GM12874 (cell line): Measurements from ENCODE around the gene C10orf67.

Experiments
- TF ChIP-seq, protein P1 (sequence below): IDR thresholded peaks from 2 replicates; pipeline ENCODE4 v1.5.1; 2011; ENCODE audit warnings: low read depth, mild to moderate bottlenecking, control low read depth, low read length, moderate library complexity; ENCODE audit not compliant: insufficient read depth

C10orf67 gene

DNA sequence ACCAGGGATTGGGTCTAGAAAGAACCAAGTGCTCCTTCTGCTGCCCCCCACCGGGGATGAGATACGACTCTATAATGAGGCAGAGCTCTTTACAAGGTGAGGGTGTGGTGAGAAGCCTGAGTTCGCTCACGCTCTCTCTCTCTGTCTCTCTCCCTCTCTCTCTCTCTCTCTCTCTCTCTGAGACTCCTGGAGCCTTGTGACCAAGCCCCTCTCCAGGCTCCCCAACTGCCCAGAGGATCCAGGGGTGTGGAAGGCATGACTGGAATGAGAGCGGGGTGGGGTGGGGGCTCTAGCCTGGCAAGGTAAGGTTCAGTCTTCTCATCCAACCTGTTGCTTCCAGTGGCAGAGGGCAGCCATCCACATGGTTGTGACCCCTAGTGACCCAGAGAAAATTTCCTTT lies 155.6 kb downstream of the C10orf67 start:
- TF ChIP-seq, protein P1, sequence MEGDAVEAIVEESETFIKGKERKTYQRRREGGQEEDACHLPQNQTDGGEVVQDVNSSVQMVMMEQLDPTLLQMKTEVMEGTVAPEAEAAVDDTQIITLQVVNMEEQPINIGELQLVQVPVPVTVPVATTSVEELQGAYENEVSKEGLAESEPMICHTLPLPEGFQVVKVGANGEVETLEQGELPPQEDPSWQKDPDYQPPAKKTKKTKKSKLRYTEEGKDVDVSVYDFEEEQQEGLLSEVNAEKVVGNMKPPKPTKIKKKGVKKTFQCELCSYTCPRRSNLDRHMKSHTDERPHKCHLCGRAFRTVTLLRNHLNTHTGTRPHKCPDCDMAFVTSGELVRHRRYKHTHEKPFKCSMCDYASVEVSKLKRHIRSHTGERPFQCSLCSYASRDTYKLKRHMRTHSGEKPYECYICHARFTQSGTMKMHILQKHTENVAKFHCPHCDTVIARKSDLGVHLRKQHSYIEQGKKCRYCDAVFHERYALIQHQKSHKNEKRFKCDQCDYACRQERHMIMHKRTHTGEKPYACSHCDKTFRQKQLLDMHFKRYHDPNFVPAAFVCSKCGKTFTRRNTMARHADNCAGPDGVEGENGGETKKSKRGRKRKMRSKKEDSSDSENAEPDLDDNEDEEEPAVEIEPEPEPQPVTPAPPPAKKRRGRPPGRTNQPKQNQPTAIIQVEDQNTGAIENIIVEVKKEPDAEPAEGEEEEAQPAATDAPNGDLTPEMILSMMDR = no peak

DNA sequence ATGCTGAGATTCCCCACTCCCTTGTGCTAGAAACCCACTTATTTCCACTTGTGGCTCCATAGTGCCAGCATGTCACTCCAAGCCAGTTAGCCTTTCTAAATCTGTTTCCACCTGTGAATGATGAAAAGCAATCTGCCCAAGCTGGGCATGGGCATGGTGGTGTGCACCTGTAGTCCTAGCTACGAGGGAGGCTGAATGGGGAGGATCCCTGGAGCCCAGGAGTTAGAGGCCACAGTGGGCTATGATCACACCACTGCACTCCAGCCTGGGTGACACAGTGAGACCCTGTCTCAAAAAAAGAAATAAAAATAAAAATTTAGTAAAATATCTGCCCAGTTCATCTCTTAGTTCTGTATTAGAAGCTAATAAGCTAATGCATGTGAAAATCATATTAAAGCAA lies 157.4 kb downstream of the C10orf67 start:
- TF ChIP-seq, protein P1 = no peak

DNA sequence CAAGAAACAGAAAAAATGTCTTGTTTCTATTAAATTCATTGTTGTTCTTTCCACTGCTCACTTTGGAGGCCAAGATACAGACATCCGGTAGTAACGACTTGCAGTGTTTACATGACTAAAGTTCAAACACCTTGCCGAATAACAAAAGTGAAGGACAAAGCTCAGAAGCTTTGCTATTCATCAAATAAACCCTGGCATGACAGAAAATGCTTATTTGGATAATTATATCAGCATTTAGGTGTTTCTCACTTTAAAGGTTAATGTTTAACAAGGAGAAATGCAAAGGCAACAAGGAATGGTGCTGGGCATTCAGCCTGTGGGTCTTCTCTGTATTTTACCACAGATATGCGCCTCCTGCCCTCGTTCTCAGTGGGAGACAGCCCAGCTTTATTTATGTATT lies 157.9 kb downstream of the C10orf67 start:
- TF ChIP-seq, protein P1 = no peak

DNA sequence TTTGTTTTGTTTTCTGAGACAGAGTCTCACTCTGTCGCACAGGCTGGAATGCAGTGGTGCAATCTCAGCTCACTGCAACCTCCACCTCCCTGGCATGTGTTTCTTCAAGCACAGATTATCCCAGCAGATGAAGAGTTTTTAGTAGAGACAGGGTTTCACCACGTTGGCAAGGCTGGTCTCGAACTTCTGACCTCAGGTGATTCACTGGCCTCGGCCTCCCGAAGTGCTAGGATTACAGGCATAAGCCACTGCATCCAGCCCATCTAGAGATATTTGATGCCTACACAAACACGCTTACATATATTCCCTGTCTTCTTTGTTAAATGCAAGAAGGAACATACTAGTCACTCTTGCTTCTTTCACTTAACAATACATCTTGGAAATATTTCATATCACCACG lies 158.4 kb downstream of the C10orf67 start:
- TF ChIP-seq, protein P1 = no peak

DNA sequence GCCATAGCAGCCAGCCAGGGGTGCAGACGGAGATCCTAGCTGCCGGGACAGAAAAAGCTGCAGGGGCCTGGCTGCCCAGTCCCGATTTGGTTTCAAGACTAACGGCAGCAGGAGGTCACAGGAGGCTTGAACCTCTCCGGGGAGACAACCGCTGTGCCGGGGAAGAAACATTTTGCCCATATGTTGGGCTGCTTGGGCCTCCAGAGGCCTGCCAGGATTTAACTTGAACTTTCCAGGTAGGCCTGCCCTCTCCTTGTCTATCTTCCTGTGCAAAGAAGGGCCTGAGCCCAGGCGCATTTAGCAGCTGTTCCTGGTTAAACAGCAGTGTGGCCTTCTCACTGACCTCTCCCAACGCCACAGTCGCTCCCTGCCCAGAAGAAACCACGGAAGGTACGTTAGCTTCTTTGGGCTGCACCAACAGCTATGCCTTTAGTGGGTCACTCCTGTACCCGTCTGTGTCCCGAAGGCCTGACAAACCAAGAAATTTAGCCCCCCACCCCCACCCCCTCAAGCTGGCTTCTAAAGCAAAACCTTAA lies 169.6 kb downstream of the C10orf67 start:
- TF ChIP-seq, protein P1 = no peak

DNA sequence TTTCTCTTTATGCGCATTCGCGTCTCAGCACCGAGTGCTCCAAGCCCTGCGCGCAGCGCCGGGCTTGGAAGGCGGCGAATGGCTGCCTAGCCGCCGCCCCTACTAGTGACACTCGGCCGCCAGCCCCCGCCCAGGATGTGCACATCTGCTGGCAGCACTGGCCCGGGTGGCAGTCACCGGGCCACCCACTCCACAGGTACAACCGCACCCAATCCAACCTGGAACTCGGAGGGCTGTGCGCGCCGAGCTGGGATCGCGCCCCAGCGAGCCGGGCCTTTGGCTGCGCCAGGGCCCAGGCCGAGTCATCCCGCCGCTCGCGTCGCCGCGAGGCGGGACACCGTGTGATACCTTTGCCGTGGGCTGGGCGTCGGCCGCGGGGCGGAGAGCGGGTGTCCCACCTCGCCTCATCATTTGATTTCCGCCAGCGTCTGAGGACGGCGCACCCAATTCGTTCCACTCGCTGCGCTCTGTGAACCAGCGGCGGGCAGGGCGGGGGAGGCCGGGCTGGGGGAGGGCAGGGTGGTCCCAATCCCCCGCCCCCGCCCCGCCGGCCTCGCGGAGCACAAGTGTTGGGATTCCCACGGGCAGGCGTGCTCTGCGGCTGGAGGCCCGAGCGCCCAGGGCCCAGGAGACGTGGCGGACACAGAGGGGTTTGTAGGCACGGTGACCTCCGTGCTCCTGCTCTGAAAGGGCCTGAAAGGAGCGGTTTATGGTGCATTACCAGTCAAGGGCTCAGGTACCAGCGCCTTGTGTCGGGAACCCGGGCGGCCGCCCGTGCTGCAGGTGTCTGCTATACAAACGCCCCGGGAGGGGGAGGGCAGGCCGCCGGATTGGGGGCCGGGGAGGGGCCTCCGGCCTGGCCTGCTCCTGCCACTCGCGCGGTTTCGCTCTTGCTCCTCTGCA lies 170.3 kb downstream of the C10orf67 start:
- TF ChIP-seq, protein P1 = no peak

DNA sequence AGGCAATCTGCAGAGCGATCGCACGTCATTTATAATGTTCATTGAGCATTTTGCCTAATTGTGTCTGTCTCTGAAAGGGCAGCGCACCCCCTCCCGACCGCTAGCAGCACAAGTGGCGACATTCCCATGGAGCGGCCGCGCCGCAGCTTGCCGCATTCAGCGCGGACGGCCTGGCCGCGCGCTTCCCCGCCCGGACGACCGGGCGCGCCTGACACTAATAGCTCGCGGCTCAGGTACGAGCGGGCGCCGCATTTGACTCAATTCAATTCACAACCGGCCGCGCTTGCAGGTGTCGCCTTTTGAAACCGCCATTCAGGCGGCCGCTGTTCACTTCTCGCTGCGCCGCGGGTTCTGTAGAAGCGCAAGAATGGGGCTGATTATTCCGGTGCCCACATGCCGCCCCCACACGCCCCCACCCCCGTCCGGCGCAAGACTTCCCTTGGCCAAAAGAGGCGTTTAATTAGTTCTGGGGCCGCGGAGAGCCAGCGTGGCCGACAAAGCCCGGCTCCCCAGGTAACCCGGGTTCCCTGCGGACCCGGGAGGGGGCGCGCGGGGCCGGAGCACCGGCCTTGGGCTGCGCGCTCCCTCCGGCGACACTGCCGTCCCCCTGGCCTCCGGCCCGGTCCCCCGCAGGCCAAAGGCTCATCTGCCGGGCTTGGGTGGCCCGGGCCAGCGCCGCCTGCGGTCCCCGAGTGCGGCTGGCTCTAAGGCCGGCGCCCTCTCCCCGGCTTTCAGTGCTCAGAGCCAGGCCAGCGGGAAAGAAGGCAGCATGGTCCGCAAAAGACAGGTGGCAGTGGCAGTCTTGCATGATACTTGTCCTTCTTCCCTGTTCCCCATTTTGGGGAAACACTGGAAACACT lies 171.2 kb downstream of the C10orf67 start:
- TF ChIP-seq, protein P1 = no peak
